Panc1 (cell line): ENCODE measurements around the gene IP6K1.

Experiments used
- CTCF ChIP-seq: fragments of 450-650 bp; IDR thresholded peaks from 2 replicates; pipeline ENCODE4 v1.5.1; 2017; ENCODE audit warnings: mild to moderate bottlenecking
- POLR2AphosphoS5 ChIP-seq: IDR thresholded peaks from 2 replicates; pipeline ENCODE4 v1.6.1; 2012; ENCODE audit warnings: mild to moderate bottlenecking, low read depth, low read length, moderate library complexity
- SIN3A ChIP-seq: IDR thresholded peaks from 2 replicates; pipeline ENCODE4 v1.6.1; 2012; ENCODE audit warnings: low read depth, mild to moderate bottlenecking, low read length, moderate library complexity, borderline replicate concordance; ENCODE audit not compliant: insufficient read depth

GRCh38 chr3:49733551-49733950 lies 52.8 kb downstream of the IP6K1 start:
- TF ChIP-seq CTCF: no peak
- TF ChIP-seq POLR2AphosphoS5: no peak
- no peak for TF ChIP-seq SIN3A
